NT2/D1 (cell line): ENCODE data around the gene OPN4.

ENCODE experiments used
- SUZ12 ChIP-seq: IDR thresholded peaks from 2 replicates; pipeline ENCODE4 v1.6.1; 2011; ENCODE audit not compliant: insufficient read length, insufficient read depth; ENCODE audit errors: extremely low read depth
- YY1 ChIP-seq: IDR thresholded peaks from 2 replicates; pipeline ENCODE4 v1.6.1; 2011; ENCODE audit not compliant: insufficient read length, insufficient read depth
- ZNF274 ChIP-seq: IDR thresholded peaks from 2 replicates; pipeline ENCODE4 v1.6.1; 2011; ENCODE audit warnings: mild to moderate bottlenecking, low read depth, low read length

GRCh38 chr10:86630079-86630478 lies 24.3 kb upstream of the OPN4 start:
- no peak for TF ChIP-seq YY1
- no peak for TF ChIP-seq ZNF274
- TF ChIP-seq SUZ12: no peak
